HS-5 (cell line): ENCODE data around the gene SYT9.
"Not testable (repeated sequence)": the region's sequence is repeated elsewhere in the genome, so short reads cannot be mapped to it uniquely, and the experiment has no call there.

ENCODE experiments used
- DNase-seq: peaks from one replicate; pipeline ENCODE4 v3.0.0-alpha.2; 2012; ENCODE audit warnings: low read depth

Gene SYT9

GRCh38 chr11:7272373-7272772 is 20.7 kb downstream of the SYT9 start:
- DNase-seq, result no peak

DNA sequence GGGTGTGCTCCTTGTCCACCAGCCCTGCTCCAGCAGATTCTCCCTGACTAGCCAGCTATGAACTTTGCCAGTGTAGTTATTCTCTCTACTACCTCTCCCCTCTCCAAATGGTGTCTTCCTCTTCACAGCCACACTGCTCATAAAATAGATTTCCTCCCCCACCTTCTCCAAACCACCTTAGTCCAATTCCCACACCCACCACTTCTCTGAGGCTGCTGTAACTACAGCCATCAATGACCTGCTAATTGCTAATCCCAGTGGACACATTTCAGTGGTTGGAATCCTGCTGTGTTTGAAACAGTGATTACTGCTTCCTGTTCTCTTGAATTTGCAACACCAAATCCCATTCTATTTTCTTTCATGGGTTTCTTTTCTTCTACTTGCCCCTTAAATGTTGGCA is 23.4 kb downstream of the SYT9 start:
- no peak for DNase-seq

- no peak for DNase-seq
Observed at GRCh38 chr11:7278314-7278917, 26.7 kb downstream of the SYT9 start.

GRCh38 chr11:7279676-7280075 is 28.0 kb downstream of the SYT9 start:
- DNase-seq, result no peak

DNA sequence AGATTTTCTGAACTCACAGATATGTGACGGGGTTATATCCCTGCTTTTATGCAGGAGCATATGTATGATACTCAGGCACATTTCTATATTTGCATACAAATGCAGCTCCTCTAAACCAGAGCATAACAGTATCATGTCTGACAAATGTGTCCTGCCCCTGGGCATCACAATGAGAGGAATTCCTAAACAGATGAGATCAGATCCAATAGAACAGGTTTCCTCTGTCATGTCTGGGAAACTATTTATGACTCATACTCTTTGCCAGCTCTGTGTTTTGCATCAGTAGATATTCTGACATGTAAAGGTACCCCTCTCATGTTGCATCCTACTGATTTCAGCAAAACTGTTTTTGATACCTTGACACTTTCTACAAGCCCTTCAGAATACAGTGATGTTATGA is 29.4 kb downstream of the SYT9 start:
- DNase-seq, result peak; percentile 63

GRCh38 chr11:7281809-7282208 is 30.1 kb downstream of the SYT9 start:
- DNase-seq, result no peak

GRCh38 chr11:7286178-7286577 is 34.5 kb downstream of the SYT9 start:
- no peak for DNase-seq

- no peak for DNase-seq
Observed at GRCh38 chr11:7291100-7291829, 39.6 kb downstream of the SYT9 start.

DNA sequence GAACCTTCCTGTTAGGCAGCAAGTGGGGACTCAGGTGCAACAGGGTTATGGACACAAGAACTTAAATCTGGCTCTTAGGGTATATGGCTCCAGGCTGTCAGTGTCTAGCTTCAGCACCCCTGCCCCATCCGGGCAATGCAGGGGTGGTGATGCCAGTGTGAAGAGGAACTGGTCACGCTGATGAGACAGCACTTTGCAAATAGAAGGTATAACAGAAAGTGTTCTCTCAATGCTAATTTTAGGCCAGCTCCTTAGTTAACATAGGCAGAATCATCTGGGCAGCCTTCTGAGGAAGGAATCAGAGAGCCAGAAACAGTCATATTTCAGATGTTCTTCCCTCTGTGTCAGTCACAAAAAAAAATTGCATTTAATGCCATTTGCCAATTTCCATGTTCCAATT is 41.2 kb downstream of the SYT9 start:
- no peak for DNase-seq

DNA sequence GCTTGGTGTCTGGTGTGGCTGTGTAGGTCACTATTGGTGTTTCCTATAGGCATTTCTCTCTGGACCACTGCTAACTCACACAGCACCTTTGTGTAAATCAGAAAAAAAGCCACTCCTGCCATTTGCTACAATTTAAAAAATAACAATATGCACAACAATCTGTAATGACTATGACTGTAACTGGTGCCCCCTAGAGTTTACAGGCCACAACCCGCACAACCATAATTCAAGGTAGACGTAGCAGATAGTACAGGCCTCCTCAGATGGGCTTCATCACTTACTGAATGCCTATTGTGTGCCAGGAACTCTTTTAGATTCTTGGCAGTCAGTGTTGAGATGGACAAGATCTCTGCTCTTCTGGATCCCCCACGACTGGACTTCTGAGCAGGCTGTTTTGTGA is 47.7 kb downstream of the SYT9 start:
- DNase-seq, result no peak

DNA sequence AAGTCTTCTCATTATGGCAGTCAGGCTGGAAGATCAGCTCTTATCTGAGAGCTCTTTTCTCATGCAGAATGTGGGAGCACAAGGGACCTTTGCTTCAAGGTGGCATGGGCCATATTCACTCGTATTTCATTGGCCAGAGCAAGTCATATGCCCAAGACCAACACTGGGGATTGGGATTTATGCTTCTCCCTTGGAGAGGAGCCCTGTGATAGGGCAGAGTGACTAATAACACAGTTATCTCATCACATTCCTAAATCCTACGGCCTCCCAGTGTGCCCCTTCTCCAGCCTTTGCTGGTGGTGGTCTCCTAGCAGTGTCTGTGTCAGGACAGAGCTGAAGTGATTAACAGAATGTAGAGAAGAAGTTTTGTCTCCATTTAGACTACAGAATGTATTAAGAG is 48.6 kb downstream of the SYT9 start:
- DNase-seq, result no peak

GRCh38 chr11:7303146-7303545 is 51.4 kb downstream of the SYT9 start:
- no peak for DNase-seq

- DNase-seq, result no peak
Observed at GRCh38 chr11:7306900-7307299, 55.2 kb downstream of the SYT9 start.

DNA sequence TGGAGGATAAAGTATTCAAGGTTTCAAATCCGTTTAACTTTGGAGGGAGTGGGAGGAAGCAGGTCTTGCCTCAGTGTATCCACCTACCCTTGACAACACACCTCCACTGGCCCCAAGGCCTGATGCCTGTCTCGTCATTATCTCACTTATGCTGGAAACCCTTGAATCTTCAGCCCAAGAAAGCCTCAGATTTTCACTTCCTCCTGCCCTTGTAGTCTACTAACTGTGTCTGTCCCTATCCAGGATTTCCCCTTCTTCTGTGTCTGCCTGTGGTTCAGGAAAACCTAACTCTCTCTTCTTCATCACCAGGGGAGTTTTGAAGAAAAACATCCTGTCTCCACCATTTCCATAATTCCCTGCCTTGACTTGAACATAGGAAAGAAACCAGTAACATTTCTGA is 56.1 kb downstream of the SYT9 start:
- DNase-seq, result no peak

DNA sequence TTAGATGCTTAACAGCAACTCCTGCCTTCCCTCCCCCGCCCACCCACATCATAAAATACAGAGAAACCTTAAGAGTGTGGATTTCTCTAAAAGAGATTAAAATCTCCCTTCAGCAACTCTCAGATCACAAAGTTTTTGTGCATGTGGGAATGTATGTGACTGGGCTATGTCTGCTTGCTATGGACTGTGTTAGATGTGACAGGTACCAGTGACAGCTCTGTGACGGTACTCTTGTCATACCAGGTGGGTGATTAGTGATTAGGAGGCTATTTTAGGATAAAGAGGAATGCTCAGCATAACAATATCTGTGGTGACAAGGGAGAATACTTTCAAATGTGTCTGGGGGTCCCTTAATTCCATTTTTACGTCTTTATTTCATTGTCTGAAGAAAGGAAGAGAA is 60.2 kb downstream of the SYT9 start:
- DNase-seq, result no peak

- DNase-seq, result no peak
Observed at GRCh38 chr11:7314811-7315604, 63.3 kb downstream of the SYT9 start.

DNA sequence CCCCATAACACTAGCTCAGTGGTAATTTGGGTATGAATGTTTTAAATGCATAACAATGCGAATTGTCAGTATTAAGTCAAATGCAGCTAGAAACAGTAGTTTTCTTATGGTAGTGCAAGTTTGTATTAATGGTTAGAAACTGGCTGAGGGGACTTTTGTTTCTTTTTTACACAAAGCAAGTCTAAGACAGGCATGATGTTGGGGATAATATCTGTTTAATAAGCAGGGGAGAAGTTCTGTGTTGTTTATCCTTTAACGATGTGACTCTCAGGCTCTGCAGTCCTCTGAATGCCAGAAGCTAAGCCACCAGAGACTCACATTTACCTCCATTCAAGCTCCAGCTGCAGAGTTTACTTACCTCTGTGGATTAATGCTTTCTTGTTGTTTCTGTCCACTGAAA is 67.8 kb downstream of the SYT9 start:
- DNase-seq, result no peak

DNA sequence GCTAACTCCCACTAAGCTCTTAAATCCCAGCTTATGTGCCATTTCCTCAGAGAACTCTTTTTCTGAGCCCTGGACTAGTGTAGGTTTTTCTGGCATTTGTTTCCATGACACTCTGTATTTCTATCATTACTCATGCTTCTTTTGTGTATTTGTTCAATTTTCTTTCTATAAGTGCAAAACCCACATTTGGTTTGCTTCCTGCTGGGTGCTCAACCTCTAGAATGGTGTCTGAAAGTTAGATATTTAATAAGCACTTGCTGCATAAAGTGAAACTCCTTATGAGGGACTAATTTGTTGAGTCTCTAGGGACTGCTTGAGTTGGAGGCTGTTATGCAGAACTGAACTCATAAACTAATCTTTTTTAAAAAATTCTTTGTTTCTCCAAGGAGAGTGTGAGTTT is 68.6 kb downstream of the SYT9 start:
- DNase-seq, result no peak

- no peak for DNase-seq
Observed at GRCh38 chr11:7321473-7322450, 70.1 kb downstream of the SYT9 start.

DNA sequence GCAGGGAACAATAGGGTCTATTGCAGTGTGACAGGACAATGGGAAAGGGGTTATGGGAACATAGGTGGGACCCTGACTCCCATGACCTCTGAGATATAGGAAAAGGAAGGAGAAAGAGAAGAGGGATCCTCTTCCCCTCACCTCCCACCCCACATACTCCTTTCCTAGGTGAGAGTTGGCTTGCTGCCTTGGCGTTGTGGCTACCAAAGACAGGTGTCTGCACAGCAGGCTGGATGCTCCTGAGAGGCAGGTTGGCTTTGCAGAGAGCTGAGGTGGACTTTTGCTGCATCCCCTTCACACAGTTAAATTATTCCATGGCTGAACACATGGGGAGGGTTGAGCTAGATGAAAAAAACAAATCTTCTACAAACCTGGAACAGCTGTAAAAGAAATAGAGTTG is 80.7 kb downstream of the SYT9 start:
- no peak for DNase-seq

GRCh38 chr11:7332962-7333361 is 81.3 kb downstream of the SYT9 start:
- no peak for DNase-seq

- DNase-seq, result not testable (repeated sequence)
Observed at GRCh38 chr11:7335442-7335841, 83.7 kb downstream of the SYT9 start.
